Ovary (tissue), 9 donors: ENCODE measurements around the gene RAD51C. TPM values are rescaled to one million over a fixed set of nuclear protein-coding genes. Genes with fewer than 3 reads are reported as not detected.

Experiments
- DNase-seq, 5 donors: peaks; one replicate each; pipeline ENCODE4 v3.0.0-alpha.2; 2019 to 2020
- H3K27ac ChIP-seq, 2 donors: fragments of 200-600 bp; one replicate each; pipeline versions ENCODE4 v1.5.1 to v1.8.0; 2019 to 2022
- H3K27me3 ChIP-seq: fragments of 200-600 bp; one replicate; pipeline ENCODE4 v1.8.0; 2022
- H3K36me3 ChIP-seq: fragments of 200-600 bp; sonication (generic); one replicate; pipeline ENCODE4 v1.5.1; 2019
- H3K4me1 ChIP-seq: one replicate; pipeline ENCODE4 v1.8.1; 2013; ENCODE audit warnings: mild to moderate bottlenecking, moderate library complexity; ENCODE audit not compliant: insufficient read depth
- H3K4me3 ChIP-seq: fragments of 200-600 bp; sonication (generic); one replicate; pipeline ENCODE4 v1.5.1; 2017
- H3K9me3 ChIP-seq, 2 donors: fragments of 200-600 bp in 1 of 2; sonication (generic) in 1 of 2; one replicate each; pipeline versions ENCODE4 v1.5.1 to v1.8.1; 2013 to 2019; ENCODE audit warnings: mild to moderate bottlenecking in 1 of 2, moderate library complexity in 1 of 2
- EP300 ChIP-seq: sonication (generic); formaldehyde crosslinking; IDR thresholded peaks from one replicate; pipeline ENCODE4 v1.6.1; 2017; ENCODE audit warnings: antibody characterized with exemption
- POLR2A ChIP-seq: fragments of 450-650 bp; IDR thresholded peaks from one replicate; pipeline ENCODE4 v1.6.1; 2017; ENCODE audit warnings: antibody characterized with exemption, mild to moderate bottlenecking, moderate library complexity
- WGBS, 3 donors: extraction: QIAGEN DNeasy Blood & Tissue Kit in 1 of 3; methylation state at CpG; one replicate each; pipeline versions ENCODE4 v1.1.5 to v1.1.7; 2013 to 2017; 5-methylcytosine and 5-hydroxymethylcytosine counted together
- intact Hi-C, 4 donors: fragments of 100-400 bp; cut with DNase I; formaldehyde crosslinking; loops; one replicate each; pipeline versions ENCODE4 v1.11.0 to v1.15.1; 2022 to 2023
- polyA plus RNA-seq, 2 donors: library from polyadenylated mRNA; stranded (reverse); fragments of 200-250 nt in 1 of 2; fragments of 350-450 nt in 1 of 2; fragmentation: Illumina TruSeq in 1 of 2; extraction: RNeasy Lipid Tissue Mini Kit (QIAGEN cat#74804) in 1 of 2; gene quantifications; one replicate each; pipeline ENCODE4 v1.2.3, GENCODE V29; 2013 to 2014
- total RNA-seq, 7 donors: library from RNA; depleted of rRNA in 2 of 7; stranded (reverse); fragments of >200 nt in 2 of 7; fragmentation: NEBNext Ultra II Directional in 3 of 7; extraction: Animal tissue kit (Norgen Biotek cat#: 25700) in 3 of 7; gene quantifications; one replicate each; pipeline versions ENCODE4 v1.1.0 to v1.2.4, GENCODE V29; 2016 to 2023
- TF ChIP-seq, protein P1 (sequence below), 3 donors: fragments of 450-650 bp in 2 of 3; fragments of 200-600 bp in 1 of 3; IDR thresholded peaks; one replicate each; pipeline versions ENCODE4 v1.5.1 to v1.8.0; 2016 to 2022; ENCODE audit warnings: antibody characterized with exemption in 3 of 3, mild to moderate bottlenecking in 1 of 3
- donor health status: DM: no; HTN: no; CAD: no; lungs with moderate emphysema.
- donor health status: DM: no; HTN: no; CAD: no.
- donor health status: Bipolar disorder and iron deficiency.
- donor health status: DM: yes; HTN: yes; CAD: no.
- donor health status: DM: no; HTN: no; CAD: no.
- donor health status: DM: yes; HTN: yes; CAD: no.

RAD51C gene
- total and polyA plus RNA-seq, 9 donors: 14.2 to 32.1 (median 20.1) TPM

DNA sequence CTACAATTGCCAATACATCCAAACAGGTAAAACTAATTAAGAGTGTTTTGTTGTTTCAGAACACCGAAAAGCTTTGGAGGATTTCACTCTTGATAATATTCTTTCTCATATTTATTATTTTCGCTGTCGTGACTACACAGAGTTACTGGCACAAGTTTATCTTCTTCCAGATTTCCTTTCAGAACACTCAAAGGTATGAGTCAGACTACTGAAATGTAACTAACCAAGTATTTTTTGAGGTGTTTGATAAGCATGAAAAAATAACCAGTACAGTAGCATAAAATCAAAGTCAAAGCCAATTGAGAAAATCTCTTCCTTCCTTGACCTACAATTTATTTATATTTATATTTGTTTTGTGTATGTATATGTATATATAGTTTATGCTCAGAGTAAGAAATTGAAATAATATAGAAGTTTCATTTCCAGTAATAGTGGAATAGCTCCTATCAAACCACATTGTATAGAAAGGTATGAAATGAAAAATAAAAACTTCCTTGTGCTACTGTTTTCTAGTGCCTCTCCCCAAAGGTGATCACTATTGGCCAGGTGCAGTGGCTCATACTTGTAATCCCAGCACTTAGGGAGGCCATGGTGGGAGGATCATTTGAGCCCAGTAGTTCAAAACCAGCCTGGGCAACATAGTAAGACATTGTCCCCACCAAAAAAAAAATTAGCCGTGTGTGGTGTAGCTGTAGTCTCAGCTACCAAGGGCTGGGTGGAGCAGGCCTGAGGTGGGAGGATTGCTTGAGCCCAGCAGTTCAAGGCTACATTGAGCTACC lies 10.9 kb downstream of the RAD51C start:
- WGBS, 3 donors: 33 to 52% (median 40%) methylated on average over 4 of the region's 4 CpGs
- Histone ChIP-seq H3K27ac (no peak overlapping the region), H3K4me1 (no peaks in the 10 kb centered on the region), H3K4me3 (no peak overlapping the region), H3K9me3 (no peaks in the 10 kb centered on the region), H3K27me3 (no peaks in the 10 kb centered on the region), H3K36me3 (no peaks in the 10 kb centered on the region)
- no peak for TF ChIP-seq POLR2A
- no peak for DNase-seq
- intact Hi-C loops: loop anchor here in 1 of 4 donors (10.0 kb wide), 1 partner anchor 189 kb away; the partner anchor contains the start of gene MTMR4

DNA sequence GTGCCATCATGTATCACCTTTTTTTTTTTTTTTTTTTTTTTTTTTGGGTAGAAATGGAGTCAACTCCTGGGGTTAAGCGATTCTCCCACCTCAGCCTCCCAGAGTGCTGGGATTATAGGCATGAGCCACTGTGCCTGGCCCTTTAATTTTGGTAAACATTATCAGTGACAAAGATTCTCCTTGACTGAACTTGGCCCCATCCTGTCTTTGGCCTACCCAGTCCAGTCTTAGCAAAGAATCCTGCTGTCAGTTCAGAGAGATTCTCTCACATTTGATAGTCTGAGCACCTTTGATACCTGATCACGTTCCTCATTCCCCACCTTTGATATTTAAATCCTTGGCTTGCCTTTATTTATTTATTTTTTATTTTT lies 11.5 kb downstream of the RAD51C start:
- H3K4me3 ChIP-seq: no peak overlapping the region
- H3K27me3 ChIP-seq: no peaks in the 10 kb centered on the region
- H3K27ac ChIP-seq: no peak overlapping the region
- intact Hi-C loops: loop anchor here in 1 of 4 donors (10.0 kb wide), 1 partner anchor 189 kb away; the partner anchor contains the start of gene MTMR4
- H3K9me3 ChIP-seq: no peaks in the 10 kb centered on the region
- no peaks in the 10 kb centered on the region for H3K4me1 ChIP-seq
- TF ChIP-seq, protein P1, sequence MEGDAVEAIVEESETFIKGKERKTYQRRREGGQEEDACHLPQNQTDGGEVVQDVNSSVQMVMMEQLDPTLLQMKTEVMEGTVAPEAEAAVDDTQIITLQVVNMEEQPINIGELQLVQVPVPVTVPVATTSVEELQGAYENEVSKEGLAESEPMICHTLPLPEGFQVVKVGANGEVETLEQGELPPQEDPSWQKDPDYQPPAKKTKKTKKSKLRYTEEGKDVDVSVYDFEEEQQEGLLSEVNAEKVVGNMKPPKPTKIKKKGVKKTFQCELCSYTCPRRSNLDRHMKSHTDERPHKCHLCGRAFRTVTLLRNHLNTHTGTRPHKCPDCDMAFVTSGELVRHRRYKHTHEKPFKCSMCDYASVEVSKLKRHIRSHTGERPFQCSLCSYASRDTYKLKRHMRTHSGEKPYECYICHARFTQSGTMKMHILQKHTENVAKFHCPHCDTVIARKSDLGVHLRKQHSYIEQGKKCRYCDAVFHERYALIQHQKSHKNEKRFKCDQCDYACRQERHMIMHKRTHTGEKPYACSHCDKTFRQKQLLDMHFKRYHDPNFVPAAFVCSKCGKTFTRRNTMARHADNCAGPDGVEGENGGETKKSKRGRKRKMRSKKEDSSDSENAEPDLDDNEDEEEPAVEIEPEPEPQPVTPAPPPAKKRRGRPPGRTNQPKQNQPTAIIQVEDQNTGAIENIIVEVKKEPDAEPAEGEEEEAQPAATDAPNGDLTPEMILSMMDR (IDR thresholded peaks at IDR 0.05): no peak
- no peak for TF ChIP-seq POLR2A
- no peak for TF ChIP-seq EP300
- WGBS, 3 donors: 89 to 97% (median 95%) methylated on average over 2 of the region's 2 CpGs
- H3K36me3 ChIP-seq: no peaks in the 10 kb centered on the region
- DNase-seq: no peak

DNA sequence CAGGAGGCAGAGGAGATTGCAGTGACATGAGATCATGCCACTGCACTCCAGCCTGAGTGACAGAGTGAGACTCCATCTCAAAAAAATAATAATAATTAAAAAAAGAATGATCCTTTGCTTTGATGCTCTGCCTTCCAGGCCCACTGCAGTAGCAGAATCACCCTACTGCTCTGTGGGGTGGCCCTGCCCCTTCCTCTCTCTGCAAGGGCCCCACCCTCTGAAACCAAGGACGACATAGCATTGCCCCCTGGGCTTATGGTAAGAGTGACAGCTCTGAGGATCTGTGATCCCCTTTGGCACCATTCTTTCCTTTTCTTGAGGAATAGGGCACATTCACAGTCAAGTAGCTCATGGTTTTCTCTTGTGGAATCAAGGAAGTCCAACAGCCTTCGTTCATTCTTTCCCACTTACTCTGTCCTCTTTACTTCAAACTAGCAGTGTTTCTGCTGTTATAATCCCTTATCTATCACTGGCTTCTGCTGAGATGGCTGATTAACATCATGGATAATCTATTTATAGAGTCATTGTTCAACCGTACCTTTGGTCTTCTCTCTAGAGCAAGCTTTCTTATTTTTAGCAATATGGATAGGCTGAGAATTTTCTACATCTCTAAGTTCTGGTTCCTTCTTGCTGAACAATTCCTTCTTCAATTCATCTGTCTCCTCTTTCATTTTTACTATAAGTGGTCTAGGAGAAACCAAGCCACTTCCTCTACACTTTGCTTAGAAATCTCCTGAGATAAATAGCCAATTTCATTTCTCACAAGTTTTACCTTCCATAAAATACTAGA lies 14.1 kb downstream of the RAD51C start:
- intact Hi-C loops: loop anchor here in 1 of 4 donors (10.0 kb wide), 1 partner anchor 192 kb away; the partner anchor contains the start of gene MTMR4
- 84 to 87% (median 87%) methylated on average over 3 of the region's 3 CpGs for whole genome bisulfite sequencing, 3 donors
- H3K27ac ChIP-seq: no peak overlapping the region
- H3K36me3 ChIP-seq: no peaks in the 10 kb centered on the region
- H3K27me3 ChIP-seq: no peaks in the 10 kb centered on the region
- H3K9me3 ChIP-seq: no peaks in the 10 kb centered on the region
- no peak for DNase-seq
- TF ChIP-seq, protein P1 (IDR thresholded peaks at IDR 0.05): no peak
- TF ChIP-seq EP300 (no peak), POLR2A (no peak)
- H3K4me3 ChIP-seq: no peak overlapping the region
- H3K4me1 ChIP-seq: no peaks in the 10 kb centered on the region

DNA sequence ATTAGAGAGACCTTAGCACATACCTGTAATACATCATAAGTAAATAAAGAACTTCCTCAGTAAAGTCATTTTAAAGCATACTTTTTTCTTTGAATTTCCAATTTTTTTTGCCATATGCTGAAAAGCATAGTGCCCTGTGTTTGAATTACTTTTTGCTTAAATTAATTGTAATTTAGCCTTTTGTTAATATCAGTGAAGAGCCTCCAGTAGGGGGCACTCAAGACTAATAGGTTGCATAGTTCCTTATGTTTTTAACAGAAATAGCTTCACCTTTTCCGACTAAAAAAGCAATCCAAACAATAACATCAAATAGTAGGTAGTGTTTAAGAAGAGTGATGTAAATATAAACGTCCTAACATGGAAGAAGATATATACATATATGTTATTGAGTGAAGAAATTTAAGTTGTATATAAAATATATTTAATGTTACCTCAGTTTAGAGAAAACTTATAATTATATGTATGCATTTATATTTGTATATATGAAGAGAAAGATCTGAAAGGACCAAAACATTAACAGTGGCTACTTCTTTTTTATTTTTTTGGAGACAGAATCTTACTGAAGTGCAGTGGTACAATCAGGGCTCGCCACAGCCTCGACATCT lies 18.6 kb downstream of the RAD51C start:
- Histone ChIP-seq H3K27me3 (no peaks in the 10 kb centered on the region), H3K36me3 (no peaks in the 10 kb centered on the region), H3K4me3 (no peak overlapping the region), H3K27ac (no peak overlapping the region), H3K4me1 (no peaks in the 10 kb centered on the region), H3K9me3 (no peaks in the 10 kb centered on the region)
- 50 to 52% (median 51%) methylated on average over 4 of the region's 4 CpGs for WGBS, 3 donors
- TF ChIP-seq, protein P1 (IDR thresholded peaks at IDR 0.05): peak in 2 of 3 donors; percentile 12 to 24
- TF ChIP-seq POLR2A (no peak), EP300 (no peak)
- DNase-seq: peak in 2 of 5 donors; percentile 21 to 23
- intact Hi-C loops: loop anchor here in 1 of 4 donors (10.0 kb wide), 1 partner anchor 294 kb away; no protein-coding TSS in a partner anchor
